Mesodermal cell (in vitro differentiated cells): Measurements from ENCODE around the gene TCEA3.

Experiments used
- H3K27ac ChIP-seq: 2 replicates; pipeline ENCODE4 v1.7.0; 2013; ENCODE audit warnings: mild to moderate bottlenecking, low read depth, low read length, moderate library complexity; ENCODE audit not compliant: severe bottlenecking
- H3K36me3 ChIP-seq: 2 replicates; pipeline ENCODE4 v1.7.1; 2013; ENCODE audit warnings: mild to moderate bottlenecking, low read length, moderate library complexity; ENCODE audit not compliant: control insufficient read depth, insufficient read depth
- H3K4me1 ChIP-seq: one replicate; pipeline ENCODE4 v1.7.1; 2013; ENCODE audit warnings: mild to moderate bottlenecking, low read length; ENCODE audit not compliant: insufficient read depth, control insufficient read depth, poor library complexity, severe bottlenecking
- H3K4me3 ChIP-seq: 2 replicates; pipeline ENCODE4 v1.7.0; 2013; ENCODE audit warnings: low read length, control low read depth, mild to moderate bottlenecking; ENCODE audit not compliant: insufficient read depth, poor library complexity, severe bottlenecking; ENCODE audit errors: extremely low read depth
- H3K9me3 ChIP-seq: 2 replicates; pipeline ENCODE4 v1.7.1; 2013; ENCODE audit warnings: mild to moderate bottlenecking, low read length, moderate library complexity; ENCODE audit not compliant: control insufficient read depth
- WGBS, 2 experiments: methylation state at CpG; one replicate each; pipeline ENCODE4 v1.1.5; 2013; ENCODE audit warnings: missing lambda C conversion rate in 2 of 2; ENCODE audit not compliant: insufficient coverage in 2 of 2; 5-methylcytosine and 5-hydroxymethylcytosine counted together

TCEA3 gene

GRCh38 chr1:23461050-23461449 lies 36.5 kb upstream of the TCEA3 start:
- whole genome bisulfite sequencing, 2 experiments, result 100% methylated on average over 2 of the region's 3 CpGs
- Histone ChIP-seq H3K36me3 (peaks cover 29% of the 10 kb centered on the region), H3K4me1 (no peaks in the 10 kb centered on the region), H3K4me3 (no peak overlapping the region), H3K27ac (no peak overlapping the region), H3K9me3 (no peaks in the 10 kb centered on the region)

- WGBS, 2 experiments, result 83 to 100% methylated on average over 2 to 3 of the region's 4 CpGs
- H3K9me3 ChIP-seq, result no peaks in the 10 kb centered on the region
- no peaks in the 10 kb centered on the region for H3K4me1 ChIP-seq
- peaks cover 33% of the 10 kb centered on the region for H3K36me3 ChIP-seq
- no peak overlapping the region for H3K4me3 ChIP-seq
- no peak overlapping the region for H3K27ac ChIP-seq
Measured at GRCh38 chr1:23460519-23460918, 36.0 kb upstream of the TCEA3 start.

- Histone ChIP-seq H3K9me3 (no peaks in the 10 kb centered on the region), H3K4me3 (no peak overlapping the region), H3K27ac (no peak overlapping the region), H3K4me1 (no peaks in the 10 kb centered on the region), H3K36me3 (peaks cover 45% of the 10 kb centered on the region)
- WGBS, 2 experiments, result 80 to 100% methylated on average over 1 of the region's 2 CpGs
Measured at GRCh38 chr1:23459338-23459757, 34.8 kb upstream of the TCEA3 start.

- no peak overlapping the region for H3K4me3 ChIP-seq
- H3K4me1 ChIP-seq, result no peaks in the 10 kb centered on the region
- 91 to 100% methylated on average over 3 to 5 of the region's 5 CpGs for WGBS, 2 experiments
- H3K27ac ChIP-seq, result no peak overlapping the region
- peaks cover 62% of the 10 kb centered on the region for H3K36me3 ChIP-seq
- no peaks in the 10 kb centered on the region for H3K9me3 ChIP-seq
Measured at GRCh38 chr1:23456226-23456625, 31.7 kb upstream of the TCEA3 start.

GRCh38 chr1:23453455-23454000 lies 29.0 kb upstream of the TCEA3 start:
- Histone ChIP-seq H3K4me1 (no peaks in the 10 kb centered on the region), H3K36me3 (peaks cover 71% of the 10 kb centered on the region), H3K27ac (no peak overlapping the region), H3K9me3 (no peaks in the 10 kb centered on the region), H3K4me3 (no peak overlapping the region)
- 90 to 92% methylated on average over 1 to 2 of the region's 3 CpGs for WGBS, 2 experiments

GRCh38 chr1:23452011-23452411 lies 27.5 kb upstream of the TCEA3 start:
- no peak overlapping the region for H3K4me3 ChIP-seq
- H3K9me3 ChIP-seq, result no peaks in the 10 kb centered on the region
- no peaks in the 10 kb centered on the region for H3K4me1 ChIP-seq
- H3K27ac ChIP-seq, result no peak overlapping the region
- 88 to 89% methylated on average over 2 of the region's 5 CpGs for WGBS, 2 experiments
- H3K36me3 ChIP-seq, result peaks cover 64% of the 10 kb centered on the region

- peaks cover 60% of the 10 kb centered on the region for H3K36me3 ChIP-seq
- 75 to 85% methylated on average over 1 of the region's 1 CpG for WGBS, 2 experiments
- H3K4me3 ChIP-seq, result no peak overlapping the region
- no peaks in the 10 kb centered on the region for H3K4me1 ChIP-seq
- no peak overlapping the region for H3K27ac ChIP-seq
- H3K9me3 ChIP-seq, result no peaks in the 10 kb centered on the region
Measured at GRCh38 chr1:23451441-23451840, 26.9 kb upstream of the TCEA3 start.

GRCh38 chr1:23450894-23451293 lies 26.3 kb upstream of the TCEA3 start:
- Histone ChIP-seq H3K4me3 (no peak overlapping the region), H3K36me3 (peaks cover 58% of the 10 kb centered on the region), H3K9me3 (no peaks in the 10 kb centered on the region), H3K27ac (no peak overlapping the region), H3K4me1 (no peaks in the 10 kb centered on the region)
- WGBS, 2 experiments, result 86 to 90% methylated on average over 2 to 3 of the region's 4 CpGs

- 90 to 100% methylated on average over 1 to 3 of the region's 4 CpGs for WGBS, 2 experiments
Measured at GRCh38 chr1:23449958-23450357, 25.4 kb upstream of the TCEA3 start.

GRCh38 chr1:23449306-23449705 lies 24.8 kb upstream of the TCEA3 start:
- peaks cover 52% of the 10 kb centered on the region for H3K36me3 ChIP-seq
- H3K4me3 ChIP-seq, result no peak overlapping the region
- 97 to 98% methylated on average over 5 of the region's 6 CpGs for WGBS, 2 experiments
- no peaks in the 10 kb centered on the region for H3K9me3 ChIP-seq
- H3K27ac ChIP-seq, result no peak overlapping the region
- no peaks in the 10 kb centered on the region for H3K4me1 ChIP-seq

More at GRCh38 chr1:23449958-23450357, 25.4 kb upstream of the TCEA3 start:
- Histone ChIP-seq H3K4me3 (no peak overlapping the region), H3K36me3 (peaks cover 53% of the 10 kb centered on the region), H3K4me1 (no peaks in the 10 kb centered on the region), H3K27ac (no peak overlapping the region), H3K9me3 (no peaks in the 10 kb centered on the region)

- no peaks in the 10 kb centered on the region for H3K9me3 ChIP-seq
- WGBS, 2 experiments, result 83% methylated on average over 1 of the region's 1 CpG; no CpG with 5 or more reads in 1 of the 2 experiments
- no peak overlapping the region for H3K27ac ChIP-seq
- no peak overlapping the region for H3K4me3 ChIP-seq
- no peaks in the 10 kb centered on the region for H3K4me1 ChIP-seq
- peaks cover 55% of the 10 kb centered on the region for H3K36me3 ChIP-seq
Measured at GRCh38 chr1:23448846-23449245, 24.3 kb upstream of the TCEA3 start.
